Stimulated activated CD4-positive, alpha-beta T cell treated with anti-CD3 and anti-CD28 coated beads, Interleukin-12 subunit alpha, Interleukin-12 subunit beta, amount 100 ng/mL, for 24 hours (primary cell): ENCODE measurements around the gene PPM1F.
A peak's percentile ranks its signal among the peaks of the same experiment; 100 is the strongest.
"Not testable (repeated sequence)": the region's sequence is repeated elsewhere in the genome, so short reads cannot be mapped to it uniquely, and the experiment has no call there.

ENCODE experiments used
- DNase-seq, 2 experiments: peaks; one replicate each; pipeline ENCODE4 v3.0.0-alpha.2; 2020; ENCODE audit warnings: low read depth in 2 of 2

The PPM1F gene

GRCh38 chr22:21942407-21943343, 10.0 kb downstream of the PPM1F start:
- DNase-seq, result peak in 1 of 2 experiments; percentile 16

DNA sequence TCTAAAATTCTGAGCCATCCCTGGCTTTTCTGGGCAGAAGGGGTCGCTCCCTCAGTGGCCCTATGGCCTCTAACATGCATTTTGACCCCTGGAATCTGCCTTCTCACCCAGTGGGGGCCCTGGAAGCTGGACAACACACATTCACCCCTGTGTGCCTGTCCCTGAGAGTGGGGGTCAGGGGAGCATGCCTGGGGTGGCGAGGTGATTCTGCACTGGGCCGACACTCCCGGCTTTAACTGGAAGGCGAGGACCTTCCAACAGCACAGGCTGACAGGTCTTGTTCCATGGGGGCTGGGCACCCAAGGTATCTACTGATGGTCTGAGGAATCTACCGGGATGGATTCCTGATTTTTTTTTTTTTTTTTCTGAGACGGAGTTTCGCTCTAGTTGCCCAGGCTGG, 10.7 kb downstream of the PPM1F start:
- DNase-seq, result no peak

DNA sequence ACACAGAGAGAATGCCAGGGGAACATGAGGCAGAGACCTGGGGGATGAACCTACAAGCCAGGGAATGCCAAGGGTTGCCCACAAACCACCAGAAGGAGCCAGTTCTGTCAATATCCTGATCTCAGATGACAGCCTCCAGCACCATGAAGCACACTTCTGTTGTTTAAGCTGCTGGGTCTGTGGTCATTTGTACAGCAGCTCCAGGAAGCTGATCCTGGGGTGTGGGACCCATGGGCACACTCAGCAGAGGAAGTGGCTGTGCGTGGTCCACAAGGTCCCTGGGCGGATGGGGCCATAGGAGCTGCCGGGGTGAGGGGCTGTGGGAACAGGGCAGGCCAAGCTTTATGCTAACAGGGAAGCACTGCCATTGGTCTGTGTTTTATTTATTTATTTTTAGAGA, 12.1 kb downstream of the PPM1F start:
- DNase-seq, result no peak

DNA sequence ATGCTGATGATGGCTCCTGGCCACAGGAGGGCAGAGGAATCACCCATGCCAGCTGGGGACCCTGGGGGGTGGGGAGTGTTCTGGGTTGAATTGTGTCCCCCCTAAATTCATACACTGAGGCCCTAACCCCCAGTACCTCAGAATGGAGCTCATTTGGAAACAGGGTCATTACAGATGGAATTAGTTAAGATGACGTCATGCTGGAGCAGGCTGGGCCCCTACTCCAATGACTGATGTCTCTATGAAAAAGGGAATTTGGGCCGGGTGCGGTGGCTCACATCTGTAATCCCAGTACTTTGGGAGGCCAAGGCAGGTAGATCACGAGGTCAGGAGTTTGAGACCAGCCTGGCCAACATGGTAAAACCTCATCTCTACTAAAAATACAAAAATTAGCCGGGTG, 12.7 kb downstream of the PPM1F start:
- not testable (repeated sequence) for DNase-seq

DNA sequence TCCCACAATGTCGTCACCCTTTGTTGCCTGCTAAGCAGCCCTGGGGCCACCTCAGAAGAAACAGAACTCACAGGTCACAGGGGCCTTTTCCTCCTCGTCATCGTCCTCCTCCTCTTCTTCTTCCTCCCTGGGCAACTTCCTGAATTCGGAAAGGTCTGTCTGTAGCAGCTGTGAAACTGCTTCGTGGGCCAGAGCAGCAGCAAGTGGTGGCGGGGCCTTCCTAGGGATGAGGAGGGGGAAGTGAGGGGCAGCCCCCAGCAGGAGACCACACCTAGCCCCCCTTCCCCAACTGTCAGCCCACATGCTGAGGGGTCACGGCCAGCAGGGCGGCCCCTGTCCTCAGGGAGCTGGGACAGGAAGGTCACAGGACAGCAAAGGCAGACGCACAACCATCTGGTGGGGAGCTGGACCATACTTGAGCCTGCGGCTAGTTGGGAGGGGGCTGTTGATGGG, 13.2 kb downstream of the PPM1F start:
- DNase-seq, result no peak

GRCh38 chr22:21938906-21939305, 13.7 kb downstream of the PPM1F start:
- DNase-seq, result no peak

DNA sequence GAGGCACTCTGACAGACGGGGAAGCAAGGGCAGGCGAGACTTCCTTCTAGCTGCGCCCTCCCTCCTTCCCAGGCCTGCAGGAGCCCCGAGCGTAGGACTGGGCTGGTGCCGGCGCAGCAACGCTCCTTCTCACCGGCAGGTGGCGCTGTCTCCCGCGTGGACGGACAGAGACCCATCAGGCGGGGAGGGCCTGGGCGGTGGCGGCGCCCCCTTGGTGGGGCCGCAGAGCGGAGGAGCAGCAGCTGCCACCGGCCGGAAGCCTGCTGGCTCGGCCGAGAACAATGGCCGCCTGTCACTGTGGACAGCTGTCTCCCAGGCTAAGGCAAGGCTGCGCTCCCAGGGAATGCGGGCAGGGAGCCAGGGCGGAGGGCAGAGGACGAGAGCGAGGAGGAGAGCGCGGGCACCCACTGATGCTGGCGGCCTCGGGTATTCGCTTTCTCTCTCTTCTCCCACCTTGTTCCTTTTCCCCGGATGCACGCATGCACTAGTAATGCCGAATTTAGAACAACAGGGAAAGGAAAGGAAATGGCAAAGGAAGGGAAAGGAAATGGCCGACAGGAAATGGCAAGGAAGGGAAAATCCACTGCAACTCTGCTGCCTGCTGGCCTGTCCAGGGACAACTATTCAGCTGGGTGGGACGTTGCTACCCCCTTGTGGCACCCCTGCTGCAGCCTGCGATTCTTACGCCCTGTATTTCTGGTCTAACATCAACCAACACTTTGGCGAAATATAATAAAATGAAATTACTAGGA, 14.4 kb downstream of the PPM1F start:
- DNase-seq, result peak; percentile 85 to 90

GRCh38 chr22:21937821-21938070, 14.9 kb downstream of the PPM1F start:
- DNase-seq, result no peak

DNA sequence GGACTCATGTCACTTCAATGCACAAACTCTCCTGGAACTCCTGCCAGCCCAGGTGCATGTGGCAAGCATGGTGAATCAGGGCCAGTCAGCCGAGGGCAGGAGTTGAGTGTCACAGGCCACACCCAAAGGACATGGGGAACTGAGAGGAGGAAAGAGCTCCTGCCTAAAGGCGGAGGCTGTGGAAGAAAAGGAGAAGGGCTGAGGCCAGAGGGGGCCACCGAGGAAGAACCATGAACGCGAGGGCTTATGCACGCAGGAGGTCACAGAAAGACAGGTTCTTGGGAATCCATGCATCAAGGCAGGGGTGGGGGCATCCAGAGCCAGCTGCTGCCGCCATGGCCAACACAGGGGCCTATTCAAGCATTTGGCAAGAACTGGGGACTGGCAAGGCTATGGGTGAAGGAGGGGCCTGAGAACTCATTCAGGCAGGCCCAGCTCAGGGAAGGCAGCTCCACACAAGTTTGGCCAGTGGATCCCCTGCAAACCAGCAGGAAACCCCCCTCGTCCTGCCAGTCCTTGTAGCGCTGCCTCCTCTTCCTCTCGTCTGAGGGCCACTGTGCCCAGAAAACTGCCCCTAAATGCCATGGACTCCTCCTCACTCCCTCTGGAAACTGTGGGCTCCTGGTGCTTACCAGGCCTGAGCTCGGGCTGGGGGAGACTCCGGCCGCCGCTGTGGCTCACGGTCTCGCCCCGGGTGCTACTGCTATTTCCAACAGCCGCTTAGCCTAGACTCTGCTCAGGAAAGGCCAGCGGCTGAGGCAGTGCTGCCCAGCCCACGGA, 15.4 kb downstream of the PPM1F start:
- DNase-seq, result no peak

- no peak for DNase-seq
These were observed 16.4 kb downstream of the PPM1F start for GRCh38 chr22:21936151-21936775.

- no peak for DNase-seq
These were observed 18.7 kb downstream of the PPM1F start for GRCh38 chr22:21933910-21934309.

DNA sequence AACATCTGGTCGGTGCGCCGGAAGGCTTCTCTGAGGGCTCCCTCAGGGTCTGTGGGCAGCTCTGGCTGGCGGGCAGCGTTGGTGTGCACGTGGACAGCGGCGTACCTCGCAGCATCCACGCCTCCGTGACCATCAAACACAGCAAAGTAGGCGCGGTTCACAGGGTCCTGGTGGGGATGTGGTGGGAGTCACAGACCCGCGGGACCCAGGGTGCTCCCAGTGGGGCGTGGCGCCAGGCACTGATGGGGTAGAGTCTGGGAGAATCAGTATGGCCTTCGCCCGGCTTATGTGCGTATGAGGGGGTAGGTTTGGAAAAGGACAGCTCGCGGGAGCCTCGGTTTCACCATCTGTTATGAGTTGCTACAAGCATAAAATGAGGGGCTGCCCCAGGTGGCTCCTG, 19.2 kb downstream of the PPM1F start:
- DNase-seq, result no peak

DNA sequence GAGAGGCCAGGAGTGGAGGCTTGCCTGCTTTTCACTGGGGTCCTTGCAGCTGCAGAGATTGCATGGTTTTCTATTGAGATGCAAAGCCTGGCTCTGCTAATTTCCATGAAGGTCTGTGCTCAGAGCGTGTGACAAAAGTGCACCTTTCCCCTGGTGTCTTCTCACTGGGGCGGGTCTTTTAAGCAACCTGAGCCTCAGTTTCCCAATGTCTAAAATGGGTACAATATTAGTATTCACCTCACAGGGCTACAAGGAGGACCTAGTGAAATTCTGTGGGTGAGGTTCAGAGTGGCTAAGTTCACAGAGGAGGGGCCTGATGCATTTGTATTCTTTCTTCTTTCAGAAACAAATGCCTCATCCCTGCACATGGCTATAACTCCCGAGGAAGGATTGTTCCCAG, 20.3 kb downstream of the PPM1F start:
- no peak for DNase-seq

GRCh38 chr22:21931056-21931455, 21.6 kb downstream of the PPM1F start:
- no peak for DNase-seq

DNA sequence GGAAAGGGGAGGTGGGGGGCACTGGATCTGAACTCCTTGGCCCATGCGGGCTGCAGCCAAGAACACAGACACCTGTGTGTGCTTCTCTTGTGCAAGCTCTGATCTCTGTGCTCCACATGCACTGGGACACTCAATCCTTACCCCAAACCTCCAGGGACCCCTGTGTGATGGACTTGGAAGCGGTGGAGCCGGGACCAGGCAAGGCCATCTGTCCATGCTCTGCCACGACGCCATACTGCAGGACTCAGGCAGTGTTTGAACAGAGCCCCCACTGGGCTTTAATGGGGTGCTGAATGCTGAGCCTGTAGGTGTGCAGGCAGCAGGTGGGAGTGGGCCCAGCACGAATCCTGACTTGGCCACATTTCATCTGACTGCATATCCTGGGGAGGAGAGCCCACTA, 23.4 kb downstream of the PPM1F start:
- no peak for DNase-seq

GRCh38 chr22:21928048-21928447, 24.6 kb downstream of the PPM1F start:
- no peak for DNase-seq

DNA sequence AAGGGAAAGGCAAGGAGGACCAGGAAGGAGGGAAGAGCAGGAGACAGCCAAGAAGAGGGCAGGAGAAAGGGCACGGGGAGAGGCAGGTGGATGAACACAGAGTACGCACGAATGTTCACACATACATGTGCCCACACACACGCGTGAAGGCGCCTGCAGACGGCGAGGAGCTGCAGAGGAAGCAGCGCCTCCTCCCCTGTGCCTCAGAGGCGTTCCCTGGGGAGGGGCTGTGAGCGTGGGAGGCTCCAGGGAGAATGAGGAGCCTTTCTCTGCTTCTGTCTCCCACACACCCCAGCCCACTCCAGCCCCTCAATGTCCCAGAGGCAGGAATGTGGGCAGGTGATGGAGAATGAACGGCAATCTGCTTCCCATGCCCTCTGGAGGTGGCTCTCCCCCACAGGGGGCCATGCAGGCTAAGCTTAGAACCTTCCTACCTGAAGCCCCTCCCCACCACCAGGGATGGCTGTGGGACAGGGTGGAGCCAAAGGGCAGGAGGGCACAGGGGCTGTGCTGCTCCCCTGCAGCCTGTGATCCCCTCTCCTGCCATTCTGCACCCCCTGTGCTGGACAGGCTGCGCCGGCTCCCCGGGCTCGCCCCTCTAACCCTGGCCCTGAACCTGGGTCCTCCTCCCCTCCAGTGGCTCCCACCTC, 25.3 kb downstream of the PPM1F start:
- no peak for DNase-seq

- no peak for DNase-seq
These were observed 25.9 kb downstream of the PPM1F start for GRCh38 chr22:21926728-21927127.

DNA sequence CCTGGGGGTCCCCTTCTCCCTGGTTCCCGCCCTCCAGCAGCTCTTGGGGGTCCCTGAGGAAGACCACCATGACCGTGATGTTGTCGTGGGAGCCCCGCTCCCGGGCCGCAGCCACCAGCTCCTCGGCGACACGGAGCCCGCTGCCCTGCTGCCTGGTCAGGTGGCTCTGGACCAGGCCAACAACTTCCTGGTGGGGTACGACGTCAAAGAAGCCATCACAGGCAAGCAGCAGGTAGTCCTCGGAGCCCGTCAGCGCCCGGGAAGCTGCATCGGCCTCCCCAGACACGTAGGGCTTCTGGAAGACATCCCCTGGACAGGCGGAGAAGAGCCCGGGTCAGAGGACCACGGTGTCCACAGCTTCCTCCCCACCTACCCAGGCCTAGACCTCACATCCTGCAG, 29.5 kb downstream of the PPM1F start:
- no peak for DNase-seq

DNA sequence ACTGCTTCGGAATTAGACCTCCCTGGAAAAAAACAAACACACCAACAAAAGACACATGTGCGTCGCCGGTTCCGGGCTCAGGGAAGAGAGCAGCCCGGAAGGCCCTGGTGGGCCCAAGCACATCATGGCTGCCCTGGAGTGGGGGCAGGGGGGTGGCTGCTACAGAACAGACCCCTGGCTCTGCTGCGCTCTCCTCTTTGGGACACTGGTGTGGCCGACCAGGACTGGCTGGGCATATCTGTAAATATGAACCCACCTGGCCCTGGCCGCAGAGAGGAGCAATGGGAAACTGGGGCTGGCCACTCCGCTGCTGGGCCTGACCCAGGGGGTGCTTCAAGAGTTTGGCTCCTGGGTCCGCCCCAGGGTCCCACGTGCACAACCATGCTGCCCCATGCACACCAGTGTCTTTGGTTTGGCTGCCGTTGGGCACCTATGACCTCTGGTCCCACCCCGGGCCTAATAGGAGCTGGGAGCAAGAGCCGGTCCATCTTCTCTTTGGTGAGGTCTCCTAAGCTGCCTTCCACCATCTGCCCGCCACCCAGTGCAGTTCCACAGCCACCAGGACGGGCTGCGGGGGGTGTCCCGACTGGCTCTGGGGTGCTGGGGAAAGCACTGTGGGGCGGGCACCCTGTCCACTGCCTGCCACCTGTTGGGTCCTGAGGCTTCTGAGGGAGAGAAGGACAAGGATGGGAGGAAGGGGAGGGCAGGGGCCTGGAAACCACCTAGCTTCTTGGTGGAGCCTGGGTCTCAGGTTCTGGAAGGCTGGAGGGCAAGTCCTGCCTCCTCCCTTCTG, 30.1 kb downstream of the PPM1F start:
- DNase-seq, result no peak

DNA sequence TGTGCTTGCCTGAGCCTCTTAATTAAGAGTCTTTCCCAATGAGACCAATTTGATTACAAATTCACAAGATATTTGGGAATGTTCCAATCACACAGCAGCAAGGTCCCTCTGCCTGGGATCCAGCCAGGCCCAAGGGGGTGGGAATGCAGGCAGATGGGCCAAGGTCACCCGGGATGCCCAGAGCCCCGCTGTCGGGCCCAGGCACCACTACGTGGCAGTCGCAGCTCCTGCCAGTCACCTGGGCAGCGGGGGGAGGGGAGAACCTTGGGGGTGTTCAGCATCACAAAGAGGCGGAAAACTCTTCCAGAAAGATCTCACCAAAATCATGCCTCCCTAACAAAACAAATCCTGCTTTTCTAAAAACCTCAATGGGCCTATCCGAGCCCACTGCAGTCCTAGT, 30.9 kb downstream of the PPM1F start:
- DNase-seq, result no peak
